Activated CD4-positive, alpha-beta memory T cell treated with anti-CD3 and anti-CD28 coated beads for 36 hours (primary cell): ENCODE measurements around the gene MCM3AP. TPM values are rescaled to one million over a fixed set of nuclear protein-coding genes. Genes with fewer than 3 reads are reported as not detected.
"Not testable (repeated sequence)": the region's sequence is repeated elsewhere in the genome, so short reads cannot be mapped to it uniquely, and the experiment has no call there.

ENCODE experiments used
- CTCF ChIA-PET: fragments of 350-600 bp; sonication (Branson Sonifier 250); formaldehyde crosslinking; loops from one replicate; lab custom pipeline; 2021; ENCODE audit warnings: antibody characterized with exemption, inconsistent platforms; lab: Charles Lee
- POLR2A ChIA-PET: fragments of 350-600 bp; sonication (Branson Sonifier 250); formaldehyde crosslinking; loops from one replicate; lab custom pipeline; 2021; ENCODE audit warnings: antibody characterized with exemption; lab: Charles Lee
- DNase-seq: peaks from one replicate; pipeline ENCODE4 v3.0.0-alpha.2; 2020
- H3K27ac Mint-ChIP-seq: one replicate; pipeline ENCODE4 v1.8.0; 2021; ENCODE audit warnings: mixed read lengths
- H3K27me3 Mint-ChIP-seq: one replicate; pipeline ENCODE4 v1.8.0; 2021; ENCODE audit warnings: mixed read lengths
- H3K36me3 Mint-ChIP-seq: one replicate; pipeline ENCODE4 v1.8.0; 2021; ENCODE audit warnings: mixed read lengths
- H3K4me1 Mint-ChIP-seq: one replicate; pipeline ENCODE4 v1.8.0; 2021; ENCODE audit warnings: low read depth, mixed read lengths
- H3K4me3 Mint-ChIP-seq: one replicate; pipeline ENCODE4 v1.8.0; 2021; ENCODE audit warnings: mild to moderate bottlenecking, mixed read lengths
- H3K9me3 Mint-ChIP-seq: one replicate; pipeline ENCODE4 v1.8.0; 2021; ENCODE audit warnings: mixed read lengths
- intact Hi-C: fragments of 100-400 bp; cut with micrococcal nuclease; formaldehyde crosslinking; loops from one replicate; pipeline ENCODE4 v1.15.1; 2023
- total RNA-seq, 2 experiments: library from RNA; stranded (reverse); gene quantifications; one replicate each; pipeline ENCODE4 v1.2.3, GENCODE V29; 2021

The MCM3AP gene
- total RNA-seq, 2 experiments from 2014 or later = 117 to 126 TPM

DNA sequence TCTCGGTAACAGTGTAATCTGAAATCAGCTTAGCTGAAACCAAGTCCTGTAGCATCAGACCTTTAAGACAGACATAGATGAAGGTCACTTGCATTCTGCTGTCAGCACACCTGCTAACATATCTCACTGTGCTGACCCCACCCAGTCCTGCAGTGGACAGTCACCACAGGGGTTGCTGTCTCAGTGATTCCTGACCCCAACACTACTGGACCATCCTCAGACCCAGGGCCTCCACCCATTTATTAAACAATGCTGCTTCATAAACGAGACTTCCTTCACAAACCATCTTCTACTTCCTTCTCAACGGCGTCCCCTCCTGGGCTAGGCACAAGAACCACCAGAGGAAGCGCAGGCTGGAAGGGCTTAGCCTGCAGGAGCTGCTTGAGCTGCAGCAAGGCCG lies 39.1 kb downstream of the MCM3AP start:
- no peaks in the 10 kb centered on the region for H3K9me3 Mint-ChIP-seq
- H3K27ac Mint-ChIP-seq = peak overlapping the region; percentile 24
- no peak for DNase-seq
- no peaks in the 10 kb centered on the region for H3K27me3 Mint-ChIP-seq
- peaks cover 54% of the 10 kb centered on the region for H3K36me3 Mint-ChIP-seq
- POLR2A ChIA-PET = no interaction called here
- intact Hi-C loops = no loop called here
- no peak overlapping the region for H3K4me3 Mint-ChIP-seq
- H3K4me1 Mint-ChIP-seq = peaks cover 9% of the 10 kb centered on the region
- CTCF ChIA-PET = interaction anchor here (0.7 kb wide), 1 partner anchor 274 kb away, joined by 3 read pairs; no protein-coding TSS in a partner anchor

DNA sequence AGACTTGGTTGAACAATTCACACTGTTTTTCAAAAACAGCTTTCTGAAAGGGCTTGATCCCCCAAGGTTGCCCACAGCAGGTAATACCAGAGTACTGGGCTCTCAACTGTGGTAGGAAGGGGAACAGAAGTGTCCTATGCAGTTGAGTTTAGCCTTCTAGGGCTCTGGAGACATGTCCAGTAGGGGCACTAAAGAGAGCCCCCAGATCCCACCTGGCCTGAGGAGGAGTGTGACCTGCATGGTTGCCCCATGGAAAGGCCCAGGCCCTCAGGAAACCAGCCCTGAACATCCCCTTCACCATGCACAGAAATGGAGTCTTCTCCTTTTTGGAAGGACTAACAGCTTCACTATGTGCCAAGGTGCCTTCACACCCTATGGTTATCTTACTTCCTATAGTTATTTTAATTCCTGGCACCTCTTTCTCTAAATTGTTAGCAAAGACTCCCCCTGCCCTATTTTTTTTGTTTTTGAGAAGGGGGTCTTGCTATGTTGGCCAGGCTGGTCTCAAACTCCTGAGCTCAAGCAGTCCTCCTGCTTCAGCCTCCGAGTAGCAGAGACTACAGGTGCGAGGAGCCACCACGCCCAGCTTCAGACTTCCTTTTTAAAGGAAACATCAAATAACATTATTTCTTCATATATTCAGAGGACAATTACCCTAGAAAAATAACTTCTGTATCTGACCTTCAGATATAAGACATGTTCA lies 40.0 kb downstream of the MCM3AP start:
- H3K27me3 Mint-ChIP-seq = no peaks in the 10 kb centered on the region
- H3K9me3 Mint-ChIP-seq = no peaks in the 10 kb centered on the region
- no peak for DNase-seq
- CTCF ChIA-PET = no interaction called here
- H3K4me1 Mint-ChIP-seq = peaks cover 2% of the 10 kb centered on the region
- intact Hi-C loops = no loop called here
- H3K4me3 Mint-ChIP-seq = no peak overlapping the region
- peaks cover 53% of the 10 kb centered on the region for H3K36me3 Mint-ChIP-seq
- no peak overlapping the region for H3K27ac Mint-ChIP-seq
- POLR2A ChIA-PET = no interaction called here

DNA sequence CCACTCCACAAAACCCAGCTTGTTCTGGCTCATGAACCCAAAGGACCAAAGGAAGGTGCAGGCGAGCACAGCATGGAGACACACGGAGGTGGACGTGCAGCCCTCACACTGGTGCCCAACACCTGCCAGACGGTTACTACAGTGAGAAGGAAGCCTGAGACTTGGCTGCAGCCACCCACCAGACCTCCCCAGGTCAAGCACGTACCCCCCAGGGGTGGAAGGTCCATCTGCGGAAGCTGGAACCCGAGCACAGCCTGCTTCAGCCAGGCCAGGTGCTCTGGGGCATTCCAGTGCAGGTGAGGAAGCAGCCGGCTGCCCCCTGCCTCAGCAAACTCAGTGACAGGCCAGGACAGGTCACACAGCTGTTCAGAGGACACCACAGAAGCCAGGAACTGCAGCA lies 40.8 kb downstream of the MCM3AP start:
- Mint-ChIP-seq H3K9me3 (no peaks in the 10 kb centered on the region), H3K27me3 (no peaks in the 10 kb centered on the region), H3K4me1 (no peaks in the 10 kb centered on the region), H3K4me3 (no peak overlapping the region), H3K27ac (no peak overlapping the region), H3K36me3 (peaks cover 52% of the 10 kb centered on the region)
- intact Hi-C loops = no loop called here
- CTCF ChIA-PET = interaction anchor here (1.2 kb wide), 1 partner anchor 102 kb away, joined by 3 read pairs; no protein-coding TSS in a partner anchor
- DNase-seq = no peak
- POLR2A ChIA-PET = interaction anchor here (0.6 kb wide), 1 partner anchor 31 kb away, joined by 4 read pairs; no protein-coding TSS in a partner anchor

DNA sequence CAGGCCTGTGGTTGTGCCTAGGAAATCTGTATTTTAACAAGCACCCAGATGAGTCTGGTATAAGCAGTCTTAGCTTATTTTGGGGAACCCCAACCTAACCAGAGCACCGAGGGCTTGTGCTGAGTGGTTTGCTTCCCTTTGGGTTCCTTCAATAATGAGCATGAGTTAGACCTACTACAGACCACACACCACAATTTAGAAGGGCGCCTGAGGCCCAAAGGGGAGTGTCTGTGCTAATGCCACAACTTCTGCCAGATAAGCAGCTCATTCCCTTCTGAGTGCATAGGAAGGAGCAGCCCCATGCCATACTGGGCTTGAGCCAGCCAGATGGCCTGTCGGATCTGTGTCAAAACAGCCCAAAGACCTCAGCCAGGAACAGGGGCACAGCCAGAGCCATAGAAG lies 41.5 kb downstream of the MCM3AP start:
- H3K27ac Mint-ChIP-seq = no peak overlapping the region
- H3K9me3 Mint-ChIP-seq = no peaks in the 10 kb centered on the region
- H3K36me3 Mint-ChIP-seq = peaks cover 56% of the 10 kb centered on the region
- no peaks in the 10 kb centered on the region for H3K27me3 Mint-ChIP-seq
- no peak for DNase-seq
- ChIA-PET POLR2A (no interaction called here), CTCF (interaction anchor here (1.1 to 1.2 kb wide), 2 partner anchors 9 to 101 kb away, joined by 3 to 6 read pairs; no protein-coding TSS in a partner anchor)
- intact Hi-C loops = no loop called here
- no peaks in the 10 kb centered on the region for H3K4me1 Mint-ChIP-seq
- no peak overlapping the region for H3K4me3 Mint-ChIP-seq

DNA sequence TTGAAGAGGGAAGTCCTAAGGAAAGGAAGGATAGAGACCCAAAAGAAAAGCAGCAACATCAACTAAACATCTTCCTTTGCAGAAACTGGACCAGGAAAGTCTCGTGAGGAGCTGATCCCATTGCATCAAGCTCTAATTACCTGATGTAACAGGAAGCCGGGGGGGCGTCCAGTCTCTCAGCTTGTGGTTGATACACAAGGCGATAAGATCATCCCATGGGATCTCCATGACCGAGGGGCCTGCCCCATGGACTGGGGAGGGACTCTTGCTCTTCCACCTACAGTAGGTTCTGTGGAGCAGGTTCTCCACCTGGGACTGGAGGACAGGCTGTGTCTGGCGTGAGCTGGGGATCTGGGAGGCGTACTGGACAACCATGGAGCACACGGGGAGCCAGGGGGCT lies 42.1 kb downstream of the MCM3AP start:
- Mint-ChIP-seq H3K4me1 (no peaks in the 10 kb centered on the region), H3K27me3 (no peaks in the 10 kb centered on the region), H3K4me3 (no peak overlapping the region), H3K9me3 (no peaks in the 10 kb centered on the region), H3K27ac (no peak overlapping the region), H3K36me3 (peaks cover 56% of the 10 kb centered on the region)
- ChIA-PET POLR2A (no interaction called here), CTCF (interaction anchor here (1.1 to 1.2 kb wide), 2 partner anchors 8 to 101 kb away, joined by 3 to 6 read pairs; no protein-coding TSS in a partner anchor)
- intact Hi-C loops = no loop called here
- DNase-seq = no peak

DNA sequence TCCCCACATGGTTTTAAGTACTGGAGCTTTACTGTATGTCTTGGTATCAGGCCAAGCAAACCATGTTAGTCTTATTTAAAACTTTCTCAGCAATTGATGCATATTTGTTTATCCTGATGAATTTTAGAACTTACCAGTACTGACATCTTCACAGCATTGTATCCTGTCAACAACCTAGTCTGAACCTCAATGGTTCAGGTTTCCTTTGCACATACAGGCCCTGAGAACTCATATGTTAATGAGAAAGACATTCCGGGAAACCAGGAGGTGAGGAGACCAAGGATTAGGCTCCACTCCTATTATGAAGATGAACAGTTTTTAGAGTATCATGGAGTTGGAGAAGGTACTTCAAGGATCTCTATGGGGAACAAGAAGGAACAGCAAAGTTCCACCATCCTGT lies 43.8 kb downstream of the MCM3AP start:
- peaks cover 51% of the 10 kb centered on the region for H3K36me3 Mint-ChIP-seq
- CTCF ChIA-PET, H3K27me3 Mint-ChIP-seq, H3K27ac Mint-ChIP-seq, intact Hi-C loops, H3K4me1 Mint-ChIP-seq, H3K4me3 Mint-ChIP-seq, H3K9me3 Mint-ChIP-seq, DNase-seq, POLR2A ChIA-PET: not testable (repeated sequence)

DNA sequence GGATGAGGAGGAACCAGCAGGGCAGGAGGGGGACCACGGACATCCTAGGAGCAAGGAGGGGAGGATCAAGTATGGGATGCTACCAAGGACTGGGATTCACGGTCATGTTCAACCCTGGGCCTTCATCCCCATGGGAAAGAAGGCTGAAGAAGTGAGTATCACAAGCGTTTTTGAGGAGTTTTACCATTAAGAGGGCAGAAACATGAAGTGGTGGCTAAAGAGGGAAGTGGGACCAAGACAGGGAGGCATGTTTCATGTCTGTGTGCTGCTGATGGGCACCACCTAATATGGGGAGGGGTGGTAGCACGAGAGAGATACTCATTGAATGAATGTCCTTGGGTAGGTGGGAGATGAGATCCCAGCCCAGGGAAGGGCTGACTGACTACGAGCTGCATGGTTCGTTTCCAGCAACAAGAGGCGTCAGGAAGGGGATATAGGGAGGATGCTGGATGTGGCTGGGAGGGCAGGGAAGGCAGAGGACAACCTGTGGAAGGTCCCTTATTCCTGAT lies 45.5 kb downstream of the MCM3AP start:
- intact Hi-C loops = no loop called here
- ChIA-PET POLR2A (no interaction called here), CTCF (no interaction called here)
- no peaks in the 10 kb centered on the region for H3K9me3 Mint-ChIP-seq
- DNase-seq = no peak
- no peak overlapping the region for H3K27ac Mint-ChIP-seq
- H3K4me1 Mint-ChIP-seq = no peaks in the 10 kb centered on the region
- H3K36me3 Mint-ChIP-seq = peaks cover 55% of the 10 kb centered on the region
- H3K27me3 Mint-ChIP-seq = no peaks in the 10 kb centered on the region
- H3K4me3 Mint-ChIP-seq = no peak overlapping the region

DNA sequence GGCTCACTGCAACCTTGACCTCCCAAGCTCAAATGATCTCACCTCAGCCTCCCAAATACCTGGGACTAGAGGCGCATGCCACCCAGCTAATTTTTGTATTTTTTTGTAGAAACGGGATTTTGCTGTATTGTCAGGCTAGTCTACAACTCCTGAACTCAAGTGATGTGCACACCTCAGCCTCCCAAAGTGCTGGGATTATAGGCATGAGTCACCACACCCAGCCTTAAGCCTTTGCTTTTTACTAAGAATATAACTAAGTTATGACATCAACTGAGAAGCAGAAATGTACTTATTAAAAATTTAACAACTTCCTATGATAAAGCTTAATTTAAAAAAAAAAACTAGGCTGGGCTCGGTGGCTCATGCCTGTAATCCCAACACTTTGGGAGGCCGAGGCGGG lies 47.9 kb downstream of the MCM3AP start:
- POLR2A ChIA-PET = no interaction called here
- Mint-ChIP-seq H3K9me3 (no peaks in the 10 kb centered on the region), H3K4me3 (no peak overlapping the region), H3K4me1 (peaks cover 8% of the 10 kb centered on the region), H3K36me3 (peaks cover 60% of the 10 kb centered on the region), H3K27me3 (no peaks in the 10 kb centered on the region), H3K27ac (no peak overlapping the region)
- CTCF ChIA-PET = no interaction called here
- intact Hi-C loops = no loop called here
- no peak for DNase-seq

DNA sequence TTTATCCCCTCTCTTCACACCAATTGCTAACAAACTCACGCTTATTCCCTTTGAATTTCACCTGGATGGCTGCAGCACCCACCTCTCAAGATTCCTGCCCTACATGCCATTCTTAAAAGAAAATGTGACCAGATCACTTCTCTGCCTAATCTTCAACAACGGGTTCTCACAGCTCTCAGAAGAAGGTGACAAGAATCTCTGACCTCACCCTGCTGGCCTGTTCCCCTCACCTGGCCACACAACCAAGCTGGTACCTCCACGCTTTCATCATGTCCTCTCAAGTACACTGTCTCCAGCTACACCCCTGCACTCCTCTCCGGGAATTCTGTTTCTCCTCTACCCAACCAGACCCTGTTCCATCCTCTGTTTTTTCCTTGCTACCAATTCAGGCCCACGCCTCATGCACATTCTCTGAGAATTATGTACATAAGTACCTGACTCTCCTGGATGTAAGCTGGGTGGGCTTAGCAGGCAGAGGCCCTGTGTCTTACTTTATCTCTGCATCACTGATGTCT lies 50.9 kb downstream of the MCM3AP start:
- ChIA-PET CTCF (interaction anchor here (0.8 to 1.0 kb wide), 2 partner anchors 9 to 82 kb away, joined by 4 to 6 read pairs; no protein-coding TSS in a partner anchor), POLR2A (no interaction called here)
- no peak for DNase-seq
- Mint-ChIP-seq H3K4me1 (peaks cover 22% of the 10 kb centered on the region), H3K4me3 (no peak overlapping the region), H3K27me3 (no peaks in the 10 kb centered on the region), H3K9me3 (no peaks in the 10 kb centered on the region), H3K27ac (peak overlapping the region; percentile 42), H3K36me3 (peaks cover 49% of the 10 kb centered on the region)
- intact Hi-C loops = no loop called here

DNA sequence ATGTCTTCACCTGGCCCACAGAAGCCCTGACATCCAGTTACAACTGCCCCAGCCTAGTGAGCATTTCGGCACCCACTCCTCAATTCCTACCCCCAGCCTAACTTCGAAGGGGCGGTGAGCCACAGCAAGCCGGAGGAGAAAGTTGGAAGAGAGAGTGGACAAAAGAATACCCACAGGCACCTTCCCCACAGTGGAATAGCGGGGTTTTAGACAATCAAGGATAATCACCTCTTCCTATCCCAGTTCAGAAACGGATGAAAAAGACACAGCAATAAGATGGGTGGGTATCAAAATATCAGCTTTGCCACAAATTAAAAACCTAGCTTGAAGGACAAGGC lies 55.5 kb downstream of the MCM3AP start:
- no peaks in the 10 kb centered on the region for H3K9me3 Mint-ChIP-seq
- peaks cover 41% of the 10 kb centered on the region for H3K4me1 Mint-ChIP-seq
- ChIA-PET POLR2A (interaction anchor here (1.6 kb wide), 1 partner anchor 86 kb away, joined by 6 read pairs; no protein-coding TSS in a partner anchor), CTCF (interaction anchor here (0.6 to 4.3 kb wide), 2 partner anchors 28 to 87 kb away, joined by 3 to 16 read pairs; no protein-coding TSS in a partner anchor)
- peak overlapping the region; percentile 85 for H3K4me3 Mint-ChIP-seq
- no peak for DNase-seq
- H3K27ac Mint-ChIP-seq = no peak overlapping the region
- H3K27me3 Mint-ChIP-seq = no peaks in the 10 kb centered on the region
- H3K36me3 Mint-ChIP-seq = peaks cover 25% of the 10 kb centered on the region
- intact Hi-C loops = loop anchor here (2.0 to 5.0 kb wide), 3 partner anchors 85 to 588 kb away; partner anchors contain the start of genes PCBP3 and PCNT

DNA sequence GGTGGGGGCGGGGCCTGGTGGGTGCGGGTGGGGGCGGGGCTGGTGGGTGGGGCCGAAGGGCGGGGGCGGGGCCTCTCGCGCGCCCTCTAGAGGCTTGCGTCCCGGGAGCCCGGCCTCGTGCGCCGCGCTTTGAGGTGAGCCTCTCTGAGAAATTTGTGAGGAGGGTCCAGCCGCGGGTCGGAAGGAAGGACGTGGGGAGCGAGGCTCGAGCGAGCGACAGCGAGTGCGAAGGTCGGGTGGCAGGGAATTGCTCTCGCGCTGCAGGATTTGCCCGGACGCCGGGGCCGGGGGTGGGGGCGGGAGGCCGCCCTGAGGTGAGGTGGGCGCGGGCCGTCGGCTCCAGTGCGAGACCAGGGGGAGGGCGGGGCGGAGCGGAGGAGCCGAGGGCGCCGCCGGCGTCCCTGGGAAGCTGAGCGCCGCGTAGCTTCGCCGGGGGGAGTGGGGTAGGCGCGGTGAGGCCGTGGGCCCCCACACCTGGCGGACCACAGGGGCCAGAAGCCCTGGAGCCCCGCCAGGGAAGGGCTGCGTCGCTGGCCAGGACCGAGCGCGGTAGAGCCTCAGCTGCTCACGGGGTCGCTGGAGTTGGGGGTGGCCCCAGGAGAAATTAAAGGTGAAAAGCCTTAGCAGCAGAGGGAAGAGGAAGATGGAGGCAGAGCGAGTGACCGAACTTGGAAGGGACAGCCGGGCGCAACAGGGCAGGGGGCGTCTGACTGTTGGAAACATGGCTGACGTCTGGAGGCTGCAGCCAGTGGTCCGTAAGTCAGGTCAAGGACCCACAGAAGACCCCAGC lies 56.1 kb downstream of the MCM3AP start:
- POLR2A ChIA-PET = interaction anchor here (1.6 kb wide), 1 partner anchor 86 kb away, joined by 6 read pairs; no protein-coding TSS in a partner anchor

More for the DNA sequence above, 56.1 kb downstream of the MCM3AP start:
- peak overlapping the region; percentile 85 for H3K4me3 Mint-ChIP-seq
- H3K9me3 Mint-ChIP-seq = no peaks in the 10 kb centered on the region
- peak overlapping the region; percentile 70 for H3K27ac Mint-ChIP-seq
- H3K36me3 Mint-ChIP-seq = peaks cover 19% of the 10 kb centered on the region
- no peaks in the 10 kb centered on the region for H3K27me3 Mint-ChIP-seq
- no peak for DNase-seq
- CTCF ChIA-PET = interaction anchor here (0.6 to 4.3 kb wide), 2 partner anchors 28 to 86 kb away, joined by 3 to 16 read pairs; no protein-coding TSS in a partner anchor
- intact Hi-C loops = loop anchor here (2.0 to 5.0 kb wide), 3 partner anchors 85 to 587 kb away; partner anchors contain the start of genes PCBP3 and PCNT
- H3K4me1 Mint-ChIP-seq = peaks cover 41% of the 10 kb centered on the region
